Neural progenitor cell (in vitro differentiated cells): ENCODE data around the gene IQSEC3.

Experiments used
- CTCF ChIP-seq: fragments of 200-600 bp; sonication (generic); IDR thresholded peaks from 2 replicates; pipeline ENCODE4 v1.5.1; 2017; ENCODE audit warnings: antibody characterized with exemption, mild to moderate bottlenecking
- EZH2 ChIP-seq: fragments of 200-600 bp; sonication (generic); IDR thresholded peaks from 2 replicates; pipeline ENCODE4 v1.6.1; 2017; ENCODE audit warnings: antibody characterized with exemption, mild to moderate bottlenecking, moderate library complexity
- EZH2phosphoT487 ChIP-seq: fragments of 200-600 bp; sonication (generic); IDR thresholded peaks from 2 replicates; pipeline ENCODE4 v1.6.1; 2017; ENCODE audit warnings: antibody characterized with exemption

- TF ChIP-seq CTCF (no peak), EZH2phosphoT487 (no peak), EZH2 (no peak)
Observed at GRCh38 chr12:177980-178828, 111.6 kb downstream of the IQSEC3 start.
